Dendritic cell treated with granulocyte-macrophage colony-stimulating factor and Interleukin-4, amounts not matched to agents 40 ng/mL and 50 ng/mL, for 4 days (primary cell): ENCODE results near the gene STING1.
"Not testable (repeated sequence)": the region's sequence is repeated elsewhere in the genome, so short reads cannot be mapped to it uniquely, and the experiment has no call there.

Experiments
- H3K27ac Mint-ChIP-seq: one replicate; pipeline ENCODE4 v1.8.0; 2022; ENCODE audit warnings: mild to moderate bottlenecking, mixed read lengths
- H3K27me3 Mint-ChIP-seq: one replicate; pipeline ENCODE4 v1.8.0; 2022; ENCODE audit warnings: mild to moderate bottlenecking, mixed read lengths
- H3K36me3 Mint-ChIP-seq: one replicate; pipeline ENCODE4 v1.8.0; 2022; ENCODE audit warnings: low read depth, mixed read lengths
- H3K4me1 Mint-ChIP-seq: one replicate; pipeline ENCODE4 v1.8.0; 2022; ENCODE audit warnings: low read depth, mixed read lengths
- H3K4me3 Mint-ChIP-seq: one replicate; pipeline ENCODE4 v1.8.0; 2022; ENCODE audit warnings: mild to moderate bottlenecking, moderate library complexity, mixed read lengths
- H3K9me3 Mint-ChIP-seq: one replicate; pipeline ENCODE4 v1.8.0; 2022; ENCODE audit warnings: mixed read lengths
- intact Hi-C: fragments of 100-400 bp; cut with micrococcal nuclease; formaldehyde crosslinking; loops from one replicate; pipeline ENCODE4 v1.15.0; 2022

STING1 gene

DNA sequence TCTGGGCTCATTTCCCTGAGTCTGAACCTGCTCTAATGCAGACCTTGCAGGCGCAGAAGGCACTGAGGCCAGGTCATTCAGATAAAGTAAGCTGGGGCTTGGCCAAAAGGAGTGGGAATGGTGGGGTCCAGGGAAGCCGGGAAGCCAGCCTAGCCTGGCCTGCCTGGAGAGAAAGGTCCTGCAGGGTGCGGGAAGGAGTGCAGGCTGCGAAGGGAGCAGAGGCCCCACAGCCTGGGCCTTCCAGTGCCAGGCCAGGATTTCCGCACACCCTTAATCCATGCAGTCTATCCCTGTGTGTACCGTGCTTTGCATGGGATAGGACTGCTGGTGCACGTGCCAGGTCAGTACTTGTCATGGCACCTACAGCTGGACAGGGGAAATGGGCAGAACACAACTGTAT, 3.6 kb upstream of the STING1 start:
- intact Hi-C loops, result no loop called here
- Mint-ChIP-seq H3K4me1 (peaks cover 42% of the 10 kb centered on the region), H3K27ac (no peak overlapping the region), H3K9me3 (no peaks in the 10 kb centered on the region), H3K4me3 (no peak overlapping the region), H3K27me3 (no peaks in the 10 kb centered on the region), H3K36me3 (no peaks in the 10 kb centered on the region)

- intact Hi-C loops, result loop anchor here (5.0 kb wide), 1 partner anchor 46 kb away; the partner anchor contains the start of gene DNAJC18
- H3K27me3 Mint-ChIP-seq, H3K9me3 Mint-ChIP-seq, H3K36me3 Mint-ChIP-seq: not testable (repeated sequence)
- H3K27ac Mint-ChIP-seq, result peak overlapping the region; percentile 87
- peaks cover 40% of the 10 kb centered on the region for H3K4me1 Mint-ChIP-seq
- peak overlapping the region; percentile 73 for H3K4me3 Mint-ChIP-seq
Measured at GRCh38 chr5:139482890-139483208, 291 bp upstream of the STING1 start.

- H3K36me3 Mint-ChIP-seq, result peaks cover 19% of the 10 kb centered on the region
Measured at GRCh38 chr5:139481580-139482049, 943 bp downstream of the STING1 start.

DNA sequence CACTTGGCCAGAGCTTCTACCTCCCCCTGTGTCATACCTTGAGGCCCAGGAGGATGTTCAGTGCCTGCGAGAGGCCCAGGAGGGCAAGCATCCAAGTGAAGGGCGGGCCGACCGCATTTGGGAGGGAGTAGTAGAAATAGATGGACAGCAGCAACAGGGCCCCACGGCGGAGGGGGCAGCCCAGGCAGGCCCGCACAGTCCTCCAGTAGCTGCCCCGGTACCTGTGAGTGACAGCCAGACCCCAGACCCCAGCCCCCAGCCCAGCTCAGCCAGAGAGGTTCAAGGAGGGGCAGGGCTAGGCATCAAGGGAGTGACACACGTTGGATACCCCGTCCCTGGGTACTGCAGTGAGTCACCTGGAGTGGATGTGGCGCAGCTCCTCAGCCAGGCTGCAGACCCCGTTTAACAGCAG, 1.4 kb downstream of the STING1 start:
- H3K4me3 Mint-ChIP-seq, result peak overlapping the region; percentile 73
- peaks cover 40% of the 10 kb centered on the region for H3K4me1 Mint-ChIP-seq
- H3K27me3 Mint-ChIP-seq, result no peaks in the 10 kb centered on the region
- no peaks in the 10 kb centered on the region for H3K9me3 Mint-ChIP-seq
- H3K27ac Mint-ChIP-seq, result peak overlapping the region; percentile 87
- peaks cover 24% of the 10 kb centered on the region for H3K36me3 Mint-ChIP-seq
- intact Hi-C loops, result loop anchor here (5.0 kb wide), 1 partner anchor 44 kb away; the partner anchor contains the start of gene DNAJC18

More at GRCh38 chr5:139481580-139482049, 943 bp downstream of the STING1 start:
- Mint-ChIP-seq H3K9me3 (no peaks in the 10 kb centered on the region), H3K4me1 (peaks cover 38% of the 10 kb centered on the region), H3K4me3 (peak overlapping the region; percentile 73), H3K27ac (peak overlapping the region; percentile 87), H3K27me3 (no peaks in the 10 kb centered on the region)
- intact Hi-C loops, result loop anchor here (5.0 kb wide), 1 partner anchor 44 kb away; the partner anchor contains the start of gene DNAJC18

GRCh38 chr5:139479729-139480128, 2.8 kb downstream of the STING1 start:
- peaks cover 30% of the 10 kb centered on the region for H3K36me3 Mint-ChIP-seq
- not testable (repeated sequence) for H3K27me3 Mint-ChIP-seq, H3K9me3 Mint-ChIP-seq, H3K27ac Mint-ChIP-seq, H3K4me3 Mint-ChIP-seq
- H3K4me1 Mint-ChIP-seq, result peaks cover 54% of the 10 kb centered on the region
- intact Hi-C loops, result loop anchor here (5.0 kb wide), 2 partner anchors 33 to 42 kb away; partner anchors contain the start of gene DNAJC18

DNA sequence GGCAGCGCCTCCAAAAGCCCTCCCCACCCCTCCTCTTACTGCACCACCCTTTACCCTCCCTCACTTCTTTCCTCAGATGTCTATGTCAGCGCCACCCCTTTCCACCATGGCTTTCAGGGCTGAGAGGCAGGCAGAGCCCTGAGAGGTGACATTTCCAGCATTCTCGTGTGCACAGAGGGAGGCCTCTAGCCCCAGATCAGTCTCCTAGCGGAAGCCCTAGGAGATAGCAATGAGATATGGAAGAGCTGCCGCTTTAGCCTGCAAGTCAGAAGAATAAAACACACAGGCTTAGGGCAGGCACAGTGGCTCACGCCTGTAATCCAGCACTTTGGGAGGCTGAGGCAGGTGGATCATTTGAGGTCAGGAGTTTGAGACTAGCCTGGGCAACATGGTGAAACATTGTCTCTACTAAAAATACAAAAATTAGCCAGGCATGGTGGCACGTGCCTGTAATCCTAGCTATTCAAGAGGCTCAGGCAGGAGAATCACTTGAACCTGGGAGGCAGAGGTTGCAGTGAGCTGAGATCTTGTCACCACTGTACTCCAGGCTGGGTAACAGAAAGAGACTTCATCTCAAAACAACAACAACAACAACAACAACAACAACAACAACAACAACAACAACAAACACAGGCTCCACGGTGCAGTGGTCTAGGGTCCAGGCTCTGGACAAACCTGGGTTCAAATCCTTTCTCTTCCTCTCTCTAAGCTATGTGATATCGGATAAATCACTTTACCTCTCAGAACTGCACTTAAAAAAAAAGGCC, 3.7 kb downstream of the STING1 start:
- not testable (repeated sequence) for H3K4me3 Mint-ChIP-seq, H3K27me3 Mint-ChIP-seq, H3K9me3 Mint-ChIP-seq
- peaks cover 30% of the 10 kb centered on the region for H3K36me3 Mint-ChIP-seq
- intact Hi-C loops, result loop anchor here (5.0 kb wide), 1 partner anchor 33 kb away; no protein-coding TSS in a partner anchor
- H3K27ac Mint-ChIP-seq, result peak overlapping the region; percentile 56
- H3K4me1 Mint-ChIP-seq, result peaks cover 58% of the 10 kb centered on the region

DNA sequence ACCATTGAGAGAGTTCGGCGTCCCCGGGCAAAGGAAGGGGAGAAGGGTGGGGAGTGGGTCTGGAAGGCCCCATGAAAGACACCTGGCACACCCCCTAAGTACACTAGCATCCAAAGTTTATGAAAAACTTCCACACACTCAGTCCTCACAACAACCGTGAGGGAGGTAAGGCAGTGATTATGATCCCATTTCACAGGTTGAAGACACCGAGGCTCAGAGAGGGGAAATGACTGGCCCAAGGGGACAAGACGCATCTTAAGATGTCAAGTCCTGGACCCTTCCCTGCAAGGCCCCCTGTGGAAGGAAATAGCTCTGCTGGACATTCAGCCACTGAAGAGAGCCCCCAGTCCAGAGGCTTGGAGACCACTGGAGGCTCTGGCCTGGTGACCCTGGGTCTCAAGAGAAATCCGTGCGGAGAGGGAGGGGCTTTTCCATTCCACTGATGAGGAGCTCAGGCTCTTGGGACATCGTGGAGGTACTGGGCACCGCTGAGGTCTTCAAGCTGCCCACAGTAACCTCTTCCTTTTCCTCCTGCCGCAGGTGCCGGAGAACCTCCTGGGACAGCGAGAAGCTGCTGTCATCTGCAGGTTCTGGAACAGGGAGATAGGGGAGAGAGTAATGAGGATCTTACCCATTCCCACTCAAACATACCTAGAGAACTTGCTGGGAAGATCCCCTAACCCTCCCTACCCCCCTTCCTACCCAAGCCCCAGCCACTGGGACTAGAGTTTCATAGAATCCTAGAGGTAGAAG, 6.5 kb downstream of the STING1 start:
- Mint-ChIP-seq H3K27me3 (peaks cover 5% of the 10 kb centered on the region), H3K4me1 (peaks cover 66% of the 10 kb centered on the region), H3K9me3 (no peaks in the 10 kb centered on the region), H3K27ac (no peak overlapping the region), H3K36me3 (peaks cover 30% of the 10 kb centered on the region), H3K4me3 (no peak overlapping the region)
- intact Hi-C loops, result loop anchor here (5.0 kb wide), 1 partner anchor 36 kb away; no protein-coding TSS in a partner anchor

DNA sequence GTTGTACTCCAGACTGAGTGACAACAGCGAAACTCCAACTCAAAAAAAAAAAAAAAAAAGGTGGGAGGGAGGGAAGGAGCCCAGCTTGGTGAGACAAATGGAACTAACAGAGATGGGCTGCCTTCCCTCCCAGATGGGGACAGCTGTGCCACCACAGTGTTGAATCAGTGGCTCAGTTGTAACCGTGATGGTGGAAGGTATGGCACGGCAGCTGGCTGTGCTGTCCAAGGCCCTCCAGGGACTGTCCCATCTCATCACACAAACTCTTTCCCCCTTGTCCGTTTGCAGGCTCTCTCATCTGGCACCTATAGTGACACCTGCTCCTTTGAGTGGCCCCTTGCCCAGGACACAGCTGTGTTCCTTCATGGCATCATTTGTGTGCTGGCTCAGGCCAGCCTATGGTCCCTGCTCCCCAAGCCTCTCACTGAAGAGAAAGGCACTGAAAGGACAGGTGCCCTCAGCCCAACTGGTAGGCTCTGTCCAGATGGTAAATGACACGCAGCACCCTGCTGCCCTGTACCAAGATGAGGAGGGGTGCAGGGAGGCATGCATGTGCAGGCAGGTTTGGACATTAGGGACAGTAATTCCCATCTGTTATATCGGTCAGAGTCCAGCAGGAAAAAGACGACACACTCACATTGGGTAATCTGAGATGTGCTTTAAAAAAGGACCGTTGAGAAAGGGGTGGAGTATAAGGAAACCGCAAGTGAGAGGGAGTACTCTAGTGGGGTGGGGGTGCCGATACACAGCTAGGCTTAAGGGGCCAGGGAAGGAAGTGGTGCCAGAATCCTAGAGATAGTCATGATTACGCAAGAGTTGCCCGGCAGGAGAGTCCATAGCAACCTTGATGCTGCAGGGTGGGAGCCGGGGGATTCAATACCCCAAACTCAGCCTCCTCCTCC, 7.4 kb downstream of the STING1 start:
- intact Hi-C loops, result loop anchor here (5.0 kb wide), 1 partner anchor 37 kb away; no protein-coding TSS in a partner anchor
- H3K36me3 Mint-ChIP-seq, result peaks cover 30% of the 10 kb centered on the region
- H3K27ac Mint-ChIP-seq, result peak overlapping the region; percentile 4
- no peak overlapping the region for H3K4me3 Mint-ChIP-seq
- H3K27me3 Mint-ChIP-seq, result peaks cover 5% of the 10 kb centered on the region
- peaks cover 66% of the 10 kb centered on the region for H3K4me1 Mint-ChIP-seq
- no peaks in the 10 kb centered on the region for H3K9me3 Mint-ChIP-seq

DNA sequence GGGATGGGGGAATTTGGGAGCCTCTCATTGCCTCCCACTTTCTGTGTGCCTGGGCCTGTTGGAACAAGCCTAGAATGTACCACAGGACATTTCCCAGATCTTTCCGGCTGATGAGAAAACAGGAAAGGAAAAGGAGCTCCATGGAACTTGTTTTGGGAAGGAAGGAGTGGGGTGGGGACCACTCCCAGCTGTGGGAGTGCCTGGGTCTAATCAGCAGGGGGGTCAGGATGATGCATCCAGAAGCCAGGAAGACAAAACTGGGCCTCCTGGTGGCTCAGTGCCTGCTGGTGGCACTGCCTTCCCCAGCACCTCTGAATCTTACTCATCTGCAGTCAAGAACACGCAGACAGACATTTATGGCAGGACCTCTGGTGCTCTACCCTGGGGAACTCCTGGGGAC, 9.0 kb downstream of the STING1 start:
- Mint-ChIP-seq H3K36me3 (peaks cover 30% of the 10 kb centered on the region), H3K27me3 (peaks cover 5% of the 10 kb centered on the region), H3K4me3 (no peak overlapping the region), H3K27ac (peak overlapping the region; percentile 40), H3K9me3 (no peaks in the 10 kb centered on the region), H3K4me1 (peaks cover 71% of the 10 kb centered on the region)
- intact Hi-C loops, result no loop called here

GRCh38 chr5:139473105-139473504, 9.5 kb downstream of the STING1 start:
- Mint-ChIP-seq H3K9me3 (no peaks in the 10 kb centered on the region), H3K36me3 (peaks cover 26% of the 10 kb centered on the region), H3K4me3 (no peak overlapping the region), H3K4me1 (peaks cover 76% of the 10 kb centered on the region), H3K27ac (peak overlapping the region; percentile 40), H3K27me3 (peaks cover 5% of the 10 kb centered on the region)
- intact Hi-C loops, result no loop called here

DNA sequence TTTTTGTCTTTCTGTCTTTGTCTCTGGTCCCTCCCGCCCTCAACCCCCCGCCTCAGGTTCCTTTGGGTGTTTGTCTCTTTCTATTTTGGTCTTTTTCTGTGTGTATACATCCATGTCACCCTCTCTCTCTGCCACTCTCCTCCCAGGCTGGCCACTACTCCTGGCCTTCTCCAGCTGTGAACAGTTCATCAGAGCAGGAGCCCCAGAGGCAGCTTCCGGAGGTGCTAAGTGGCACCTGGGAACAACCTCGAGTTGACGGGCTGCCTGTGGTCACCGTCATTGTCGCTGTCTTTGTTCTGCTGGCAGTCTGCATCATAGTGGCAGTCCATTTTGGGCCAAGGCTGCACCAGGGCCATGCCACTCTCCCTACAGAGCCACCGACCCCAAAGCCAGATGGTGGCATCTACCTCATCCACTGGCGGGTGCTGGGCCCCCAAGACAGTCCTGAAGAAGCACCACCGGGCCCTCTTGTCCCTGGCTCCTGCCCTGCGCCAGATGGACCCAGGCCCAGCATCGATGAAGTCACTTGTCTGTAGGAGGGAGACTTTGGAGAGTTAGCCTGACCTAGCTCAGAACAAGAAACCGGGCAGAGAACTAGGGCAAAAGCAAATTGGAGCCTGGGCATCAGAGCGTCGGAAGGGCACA, 10.1 kb downstream of the STING1 start:
- H3K27ac Mint-ChIP-seq, result peak overlapping the region; percentile 47
- no peak overlapping the region for H3K4me3 Mint-ChIP-seq
- intact Hi-C loops, result no loop called here
- no peaks in the 10 kb centered on the region for H3K9me3 Mint-ChIP-seq
- H3K27me3 Mint-ChIP-seq, result peaks cover 5% of the 10 kb centered on the region
- H3K4me1 Mint-ChIP-seq, result peaks cover 80% of the 10 kb centered on the region
- H3K36me3 Mint-ChIP-seq, result peaks cover 20% of the 10 kb centered on the region

DNA sequence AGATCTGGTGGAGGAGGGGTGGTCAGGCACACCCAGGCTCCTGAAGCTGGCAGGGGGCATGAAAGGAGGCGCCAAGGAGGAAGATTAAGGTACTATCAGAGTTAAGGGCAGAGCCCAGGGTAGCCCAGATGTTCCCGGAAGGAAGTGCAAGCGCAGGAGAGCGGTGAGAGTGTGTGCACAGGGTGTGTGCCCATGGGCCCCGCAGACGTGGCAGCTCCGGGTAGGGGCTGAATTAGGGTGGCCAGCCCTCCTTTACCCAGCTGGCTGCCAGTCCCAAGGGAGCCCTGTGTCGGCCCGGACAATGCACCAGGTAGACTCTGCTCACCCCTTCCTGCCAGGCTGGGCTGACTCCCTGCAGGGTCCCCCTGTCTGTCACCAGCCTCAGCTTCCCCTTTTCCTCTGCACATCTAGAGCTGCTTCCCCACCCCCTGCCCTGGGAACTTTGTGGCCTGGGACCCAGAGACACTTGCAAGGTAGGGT, 11.7 kb downstream of the STING1 start, which contains the start of gene SMIM33:
Gene SMIM33 (plus strand): TSS at position 184 of the 480 bp plus-strand sequence. CDS start 118 bp downstream, at position 302.
- Mint-ChIP-seq H3K27me3 (peaks cover 5% of the 10 kb centered on the region), H3K36me3 (peaks cover 4% of the 10 kb centered on the region), H3K4me1 (peaks cover 79% of the 10 kb centered on the region), H3K9me3 (no peaks in the 10 kb centered on the region), H3K27ac (peak within 1 kb of the TSS; percentile 47), H3K4me3 (peak within 1 kb of the TSS; percentile 42)
- intact Hi-C loops, result no loop called here
